Measurements from ENCODE around the gene TNIK. TPM values are rescaled to one million over a fixed set of nuclear protein-coding genes. Genes with fewer than 3 reads are reported as not detected.

The TNIK gene
- total and polyA plus RNA-seq, 2 of the 13 experiments (the other 11 are each of a cell fraction or from before 2014, with no cell fraction given) = 0.15 to 0.22 TPM

DNA sequence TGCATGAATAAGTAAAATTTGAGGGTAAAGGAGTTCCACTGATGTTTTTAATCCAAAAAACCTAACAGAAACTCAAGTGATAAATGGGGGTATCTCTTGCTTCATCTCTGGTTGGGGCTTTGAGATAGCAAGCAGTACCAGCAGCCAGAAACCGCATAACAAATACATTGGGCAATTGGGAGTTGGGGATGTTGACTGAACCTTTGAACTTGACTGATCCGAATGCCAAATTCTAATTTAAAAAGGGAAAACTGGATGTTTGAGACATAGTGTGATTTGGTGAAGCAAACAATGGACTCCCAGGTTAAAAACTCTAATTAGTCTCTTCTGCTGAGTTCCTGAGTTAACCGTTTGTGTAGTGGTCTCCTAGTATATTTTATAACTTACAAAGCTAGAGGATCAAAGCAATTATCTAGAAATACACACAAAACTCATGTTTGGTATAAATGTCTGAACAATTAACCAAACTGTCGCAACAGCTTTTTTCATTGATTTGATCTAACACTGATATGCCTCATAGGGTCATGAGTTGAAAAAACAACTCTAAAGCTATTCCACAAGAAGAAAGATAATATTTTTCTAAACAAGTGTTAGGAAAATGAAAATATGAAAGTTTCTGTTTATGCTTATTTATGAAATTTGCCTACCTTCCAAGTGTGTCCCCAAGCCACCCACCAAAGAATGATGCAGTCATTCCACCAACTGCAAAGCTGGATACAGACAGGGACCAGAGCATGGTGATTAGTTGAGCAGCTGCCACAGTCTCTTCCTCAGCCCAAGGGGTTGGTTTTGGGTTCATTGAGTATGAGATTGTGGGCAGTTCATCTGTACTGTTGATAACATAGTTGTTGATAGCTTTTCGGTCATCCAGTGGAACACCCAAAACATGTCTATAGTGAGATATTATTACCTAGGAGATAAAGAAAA, 446.1 kb downstream of the TNIK start (continued):
- peak in 1 of 2 experiments; percentile 79; a peak in 1 of 4 replicates for TF ChIP-seq KLF16 (CRISPR knock-in tag; IDR thresholded peaks at IDR 0.05)
- TF ChIP-seq ZNF570 (CRISPR knock-in tag; IDR thresholded peaks at IDR 0.05; ENCODE audit: borderline replicate concordance) = no peak
- TF ChIP-seq CBFB (CRISPR knock-in tag; IDR thresholded peaks at IDR 0.05) = peak; percentile 100
- TF ChIP-seq KDM5A (IDR thresholded peaks at IDR 0.05; ENCODE audit: borderline replicate concordance, low read length) = no peak; the same call in 1 of the 2 replicates
- no peak for TF ChIP-seq ZFP91 (CRISPR knock-in tag; IDR thresholded peaks at IDR 0.05; ENCODE audit: borderline replicate concordance)
- peak; percentile 56 for TF ChIP-seq KDM6A (CRISPR knock-in tag; IDR thresholded peaks at IDR 0.05; ENCODE audit: low read depth)
- no peak for TF ChIP-seq SRSF9 (IDR thresholded peaks at IDR 0.05; ENCODE audit: borderline replicate concordance, insufficient read depth, low read depth, low read length, poor library complexity, severe bottlenecking)
- peak; percentile 89 for TF ChIP-seq TCF7L2 (IDR thresholded peaks at IDR 0.05; ENCODE audit: low read depth, low read length)
- TF ChIP-seq, protein P1, sequence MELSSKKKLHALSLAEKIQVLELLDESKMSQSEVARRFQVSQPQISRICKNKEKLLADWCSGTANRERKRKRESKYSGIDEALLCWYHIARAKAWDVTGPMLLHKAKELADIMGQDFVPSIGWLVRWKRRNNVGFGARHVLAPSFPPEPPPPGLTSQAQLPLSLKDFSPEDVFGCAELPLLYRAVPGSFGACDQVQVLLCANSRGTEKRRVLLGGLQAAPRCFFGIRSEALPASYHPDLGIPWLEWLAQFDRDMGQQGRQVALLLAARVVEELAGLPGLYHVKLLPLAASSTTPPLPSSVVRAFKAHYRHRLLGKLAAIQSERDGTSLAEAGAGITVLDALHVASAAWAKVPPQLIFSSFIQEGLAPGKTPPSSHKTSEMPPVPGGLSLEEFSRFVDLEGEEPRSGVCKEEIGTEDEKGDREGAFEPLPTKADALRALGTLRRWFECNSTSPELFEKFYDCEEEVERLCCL (CRISPR knock-in tag; IDR thresholded peaks at IDR 0.05; ENCODE audit: borderline replicate concordance) = no peak
- peak; percentile 66 for TF ChIP-seq SAP130 (CRISPR knock-in tag; IDR thresholded peaks at IDR 0.05; ENCODE audit: low read depth)
- TF ChIP-seq ZNF678 (CRISPR knock-in tag; IDR thresholded peaks at IDR 0.05) = no peak
- no peak for TF ChIP-seq ZNF430 (CRISPR knock-in tag; IDR thresholded peaks at IDR 0.05)
- no peak for TF ChIP-seq RARG (CRISPR knock-in tag; IDR thresholded peaks at IDR 0.05; ENCODE audit: low read depth)
- peak; percentile 30; the same call in 1 of the 2 replicates for TF ChIP-seq KDM3A (CRISPR knock-in tag; IDR thresholded peaks at IDR 0.05; ENCODE audit: low read depth)
- TF ChIP-seq XRCC5 (optimal IDR thresholded peaks at IDR 0.05; ENCODE audit: low read length) = no peak
- no peak for TF ChIP-seq ZNF670 (CRISPR knock-in tag; IDR thresholded peaks at IDR 0.05; ENCODE audit: borderline replicate concordance)
- TF ChIP-seq ZFP36L2 (CRISPR knock-in tag; IDR thresholded peaks at IDR 0.05) = no peak
- no peak for TF ChIP-seq ZBTB26 (CRISPR knock-in tag; IDR thresholded peaks at IDR 0.05; ENCODE audit: borderline replicate concordance)
- TF ChIP-seq TMF1 (CRISPR knock-in tag; IDR thresholded peaks at IDR 0.05; ENCODE audit: low read depth) = no peak
- TF ChIP-seq DPF2 (CRISPR knock-in tag; IDR thresholded peaks at IDR 0.05; ENCODE audit: borderline replicate concordance, low read depth) = peak; percentile 79
- TF ChIP-seq ZNF296 (CRISPR knock-in tag; conservative IDR thresholded peaks at IDR 0.05) = no peak
- TF ChIP-seq, protein P2, sequence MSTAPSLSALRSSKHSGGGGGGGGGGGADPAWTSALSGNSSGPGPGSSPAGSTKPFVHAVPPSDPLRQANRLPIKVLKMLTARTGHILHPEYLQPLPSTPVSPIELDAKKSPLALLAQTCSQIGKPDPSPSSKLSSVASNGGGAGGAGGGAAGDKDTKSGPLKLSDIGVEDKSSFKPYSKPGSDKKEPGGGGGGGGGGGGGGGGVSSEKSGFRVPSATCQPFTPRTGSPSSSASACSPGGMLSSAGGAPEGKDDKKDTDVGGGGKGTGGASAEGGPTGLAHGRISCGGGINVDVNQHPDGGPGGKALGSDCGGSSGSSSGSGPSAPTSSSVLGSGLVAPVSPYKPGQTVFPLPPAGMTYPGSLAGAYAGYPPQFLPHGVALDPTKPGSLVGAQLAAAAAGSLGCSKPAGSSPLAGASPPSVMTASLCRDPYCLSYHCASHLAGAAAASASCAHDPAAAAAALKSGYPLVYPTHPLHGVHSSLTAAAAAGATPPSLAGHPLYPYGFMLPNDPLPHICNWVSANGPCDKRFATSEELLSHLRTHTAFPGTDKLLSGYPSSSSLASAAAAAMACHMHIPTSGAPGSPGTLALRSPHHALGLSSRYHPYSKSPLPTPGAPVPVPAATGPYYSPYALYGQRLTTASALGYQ (CRISPR knock-in tag; IDR thresholded peaks at IDR 0.05) = peak; percentile 95

All from HepG2 (cell line).